Vagina (tissue), 2 donors: ENCODE data around the gene ZNF296. TPM values are rescaled to one million over a fixed set of nuclear protein-coding genes. Genes with fewer than 3 reads are reported as not detected.
A peak's percentile ranks its signal among the peaks of the same experiment; 100 is the strongest.
"Not testable (repeated sequence)": the region's sequence is repeated elsewhere in the genome, so short reads cannot be mapped to it uniquely, and the experiment has no call there.

Source experiments
- DNase-seq, 2 donors: peaks; one replicate each; pipeline ENCODE4 v3.0.0-alpha.2; 2017; ENCODE audit errors: extremely low spot score in 2 of 2
- H3K27ac ChIP-seq: fragments of 200-600 bp; sonication (generic); one replicate; pipeline ENCODE4 v1.5.1; 2019
- H3K27me3 ChIP-seq: fragments of 200-600 bp; sonication (generic); one replicate; pipeline ENCODE4 v1.5.1; 2019
- H3K36me3 ChIP-seq, 2 donors: fragments of 200-600 bp; sonication (generic); one replicate each; pipeline ENCODE4 v1.5.1; 2017 to 2019
- H3K4me1 ChIP-seq: fragments of 200-600 bp; sonication (generic); one replicate; pipeline ENCODE4 v1.5.1; 2019
- H3K4me3 ChIP-seq, 2 donors: fragments of 200-600 bp; sonication (generic); 1 replicate in 1 of 2; 2 replicates in 1 of 2; pipeline ENCODE4 v1.5.1; 2016 to 2019
- H3K9me3 ChIP-seq: fragments of 200-600 bp; sonication (generic); one replicate; pipeline ENCODE4 v1.5.1; 2019
- CTCF ChIP-seq, 3 experiments: fragments of 450-650 bp in 2 of 3; fragments of 200-600 bp in 1 of 3; sonication (generic) in 1 of 3; IDR thresholded peaks; one replicate each; pipeline ENCODE4 v1.5.1; 2017 to 2019; ENCODE audit warnings: antibody characterized with exemption in 3 of 3, mild to moderate bottlenecking in 2 of 3, moderate library complexity in 2 of 3
- POLR2A ChIP-seq, 2 donors: fragments of 450-650 bp; IDR thresholded peaks; one replicate each; pipeline ENCODE4 v1.6.1; 2017; ENCODE audit warnings: antibody characterized with exemption in 2 of 2, mild to moderate bottlenecking in 2 of 2, moderate library complexity in 2 of 2
- POLR2AphosphoS5 ChIP-seq, 2 donors: sonication (generic); formaldehyde crosslinking; IDR thresholded peaks; one replicate each; pipeline ENCODE4 v1.9.0; 2017; ENCODE audit warnings: antibody characterized with exemption in 2 of 2, mild to moderate bottlenecking in 2 of 2, low read depth in 1 of 2; ENCODE audit not compliant: insufficient read depth in 1 of 2
- intact Hi-C: fragments of 100-400 bp; cut with DNase I; formaldehyde crosslinking; loops from one replicate; pipeline ENCODE4 v1.15.1; 2023
- total RNA-seq: library from RNA; depleted of rRNA; stranded (reverse); fragments of >200 nt; gene quantifications from one replicate; pipeline ENCODE4 v1.2.3, GENCODE V29; 2016

The ZNF296 gene
- total RNA-seq, 1 donor from 2014 or later: 5.6 TPM

- Histone ChIP-seq H3K4me1 (peaks cover 40% of the 10 kb centered on the region), H3K4me3 (no peak overlapping the region), H3K9me3 (no peaks in the 10 kb centered on the region), H3K27ac (no peak overlapping the region), H3K36me3 (no peaks in the 10 kb centered on the region), H3K27me3 (no peaks in the 10 kb centered on the region)
- intact Hi-C loops: no loop called here
- TF ChIP-seq CTCF (IDR thresholded peaks at IDR 0.05) (no peak), POLR2A (IDR thresholded peaks at IDR 0.05) (no peak), POLR2AphosphoS5 (IDR thresholded peaks at IDR 0.05; ENCODE audit: insufficient read depth in 1 of 2, low read depth in 1 of 2) (no peak)
- no peak for DNase-seq
These were observed 34.6 kb upstream of the ZNF296 start for GRCh38 chr19:45110851-45111266.

GRCh38 chr19:45107621-45108150 is 31.4 kb upstream of the ZNF296 start:
- no peak for DNase-seq
- Histone ChIP-seq H3K27me3 (no peaks in the 10 kb centered on the region), H3K4me3 (no peak overlapping the region), H3K36me3 (no peaks in the 10 kb centered on the region), H3K4me1 (peaks cover 35% of the 10 kb centered on the region), H3K27ac (no peak overlapping the region), H3K9me3 (no peaks in the 10 kb centered on the region)
- intact Hi-C loops: no loop called here
- TF ChIP-seq POLR2AphosphoS5 (IDR thresholded peaks at IDR 0.05; ENCODE audit: insufficient read depth in 1 of 2, low read depth in 1 of 2) (no peak), CTCF (IDR thresholded peaks at IDR 0.05) (no peak), POLR2A (IDR thresholded peaks at IDR 0.05) (no peak)

- intact Hi-C loops, H3K27ac ChIP-seq, H3K4me3 ChIP-seq, H3K36me3 ChIP-seq, H3K9me3 ChIP-seq, DNase-seq, H3K27me3 ChIP-seq: not testable (repeated sequence)
- H3K4me1 ChIP-seq: peaks cover 44% of the 10 kb centered on the region
These were observed 30.1 kb upstream of the ZNF296 start for GRCh38 chr19:45106363-45106762.

GRCh38 chr19:45104658-45105349 is 28.5 kb upstream of the ZNF296 start:
- H3K4me1 ChIP-seq: peaks cover 51% of the 10 kb centered on the region
- no peaks in the 10 kb centered on the region for H3K27me3 ChIP-seq
- TF ChIP-seq POLR2A (IDR thresholded peaks at IDR 0.05) (no peak), POLR2AphosphoS5 (IDR thresholded peaks at IDR 0.05; ENCODE audit: insufficient read depth in 1 of 2, low read depth in 1 of 2) (no peak), CTCF (IDR thresholded peaks at IDR 0.05) (no peak)
- no peak overlapping the region for H3K4me3 ChIP-seq
- no peaks in the 10 kb centered on the region for H3K36me3 ChIP-seq
- intact Hi-C loops: no loop called here
- no peak overlapping the region for H3K27ac ChIP-seq
- no peaks in the 10 kb centered on the region for H3K9me3 ChIP-seq
- DNase-seq: no peak

GRCh38 chr19:45103508-45104319 is 27.4 kb upstream of the ZNF296 start:
- Histone ChIP-seq H3K4me1 (peaks cover 62% of the 10 kb centered on the region), H3K9me3 (no peaks in the 10 kb centered on the region), H3K36me3 (no peaks in the 10 kb centered on the region), H3K4me3 (peak overlapping the region; percentile 19 to 32), H3K27ac (peak overlapping the region; percentile 70), H3K27me3 (no peaks in the 10 kb centered on the region)
- intact Hi-C loops: no loop called here
- no peak for DNase-seq
- TF ChIP-seq POLR2A (IDR thresholded peaks at IDR 0.05) (no peak), CTCF (IDR thresholded peaks at IDR 0.05) (no peak), POLR2AphosphoS5 (IDR thresholded peaks at IDR 0.05; ENCODE audit: insufficient read depth in 1 of 2, low read depth in 1 of 2) (no peak)
